ACC112 (cell line): ENCODE measurements around the gene ZNF224.
"Not testable (repeated sequence)": the region's sequence is repeated elsewhere in the genome, so short reads cannot be mapped to it uniquely, and the experiment has no call there.

Source experiments
- H2AFZ ChIP-seq: fragments of 200-600 bp; sonication (generic); one replicate; pipeline ENCODE4 v1.6.0; 2017; ENCODE audit warnings: antibody characterized with exemption, low read length; ENCODE audit not compliant: unreplicated experiment
- H3K27ac ChIP-seq: fragments of 200-600 bp; sonication (generic); 2 replicates; pipeline ENCODE4 v1.5.1; 2014; ENCODE audit warnings: low read depth, mild to moderate bottlenecking, antibody characterized with exemption, low read length, moderate library complexity
- H3K27me3 ChIP-seq: fragments of 200-600 bp; sonication (generic); 2 replicates; pipeline ENCODE4 v1.6.1; 2014; ENCODE audit warnings: mild to moderate bottlenecking, antibody characterized with exemption, low read length, moderate library complexity, mixed read lengths; ENCODE audit not compliant: insufficient read depth
- H3K36me3 ChIP-seq: fragments of 200-600 bp; sonication (generic); 2 replicates; pipeline ENCODE4 v1.6.1; 2016; ENCODE audit warnings: mild to moderate bottlenecking, antibody characterized with exemption, low read length, moderate library complexity, mixed read lengths; ENCODE audit not compliant: insufficient read depth
- H3K4me1 ChIP-seq: fragments of 200-600 bp; sonication (generic); one replicate; pipeline ENCODE4 v1.6.1; 2016; ENCODE audit warnings: low read length, mixed read lengths; ENCODE audit not compliant: insufficient read depth, unreplicated experiment, control insufficient read depth
- H3K4me3 ChIP-seq: fragments of 200-600 bp; sonication (generic); 2 replicates; pipeline ENCODE4 v1.5.1; 2014; ENCODE audit warnings: mild to moderate bottlenecking, low read depth, low read length
- H3K79me2 ChIP-seq: fragments of 200-600 bp; sonication (generic); one replicate; pipeline ENCODE4 v1.6.0; 2016; ENCODE audit warnings: low read length; ENCODE audit not compliant: control insufficient read depth, unreplicated experiment, insufficient read depth

Gene ZNF224

DNA sequence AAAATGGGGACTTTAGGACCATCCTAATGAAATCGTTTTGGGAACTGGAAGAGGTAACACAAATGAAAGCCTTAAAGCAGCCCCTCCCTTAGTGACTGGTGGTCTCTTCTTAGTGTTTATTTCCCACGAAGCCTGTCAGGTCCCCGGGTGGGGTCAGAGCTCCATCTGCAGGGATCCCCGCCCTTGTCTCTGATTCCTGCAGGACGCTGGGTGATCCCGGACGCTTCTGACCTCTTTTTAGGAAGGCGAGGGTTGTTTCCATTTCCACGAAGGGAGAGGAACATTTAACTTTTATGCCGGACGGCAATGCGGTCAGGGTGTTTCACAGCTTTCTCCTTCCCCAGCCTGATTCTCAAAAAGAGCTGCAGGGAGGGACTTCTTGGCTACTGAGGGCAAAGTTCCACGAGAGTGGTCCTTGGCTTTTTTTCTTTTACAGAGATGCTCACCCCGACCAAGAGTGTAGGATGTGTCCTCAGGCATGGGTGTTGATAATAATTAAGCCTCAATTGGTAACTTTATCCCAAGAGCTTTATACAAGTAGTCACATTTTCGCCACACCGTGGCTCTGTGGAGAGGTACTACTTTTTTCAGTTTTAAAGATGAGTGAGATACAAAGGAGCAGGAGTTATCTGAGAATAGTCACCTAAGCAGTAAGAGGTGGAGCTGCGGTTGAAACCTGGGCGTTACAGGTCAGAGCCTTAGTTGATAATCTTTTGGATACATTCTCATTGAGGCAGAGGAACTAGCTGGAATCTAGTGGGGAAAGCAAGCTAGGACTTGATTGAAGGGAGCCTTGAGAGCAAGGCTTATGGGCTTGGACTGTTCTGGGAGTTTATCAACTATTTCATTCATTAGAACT is 21.4 kb upstream of the ZNF224 start:
- H2AFZ ChIP-seq: peak overlapping the region; percentile 97
- no peaks in the 10 kb centered on the region for H3K27me3 ChIP-seq
- peaks cover 5% of the 10 kb centered on the region for H3K4me1 ChIP-seq
- no peaks in the 10 kb centered on the region; the same call in 1 of the 2 replicates for H3K36me3 ChIP-seq
- peak overlapping the region; percentile 96 for H3K4me3 ChIP-seq
- H3K79me2 ChIP-seq: no peaks in the 10 kb centered on the region
- no peak overlapping the region for H3K27ac ChIP-seq

DNA sequence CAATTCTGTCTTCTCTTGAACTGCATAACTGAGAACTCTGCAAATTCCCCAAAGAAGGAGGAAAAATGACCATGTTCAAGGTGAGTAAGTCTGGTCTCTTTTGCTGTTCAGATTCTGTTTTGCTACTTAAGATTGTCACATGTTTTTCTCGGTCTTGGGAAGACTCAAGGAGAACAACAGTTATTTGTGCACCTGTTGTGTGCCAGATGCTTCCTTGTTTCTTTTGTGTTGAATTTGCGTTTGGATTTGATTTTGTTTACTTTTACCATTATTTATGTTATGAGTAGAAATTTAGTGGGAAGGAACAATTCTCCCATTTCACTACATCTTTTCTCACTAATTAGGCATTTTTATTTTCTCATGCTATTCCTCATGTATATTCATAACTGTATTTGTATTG is 17.8 kb upstream of the ZNF224 start:
- no peak overlapping the region for H2AFZ ChIP-seq
- peaks cover 5% of the 10 kb centered on the region for H3K4me1 ChIP-seq
- no peaks in the 10 kb centered on the region for H3K27me3 ChIP-seq
- H3K36me3 ChIP-seq: no peaks in the 10 kb centered on the region; the same call in 1 of the 2 replicates
- no peaks in the 10 kb centered on the region for H3K79me2 ChIP-seq
- no peak overlapping the region for H3K4me3 ChIP-seq
- no peak overlapping the region for H3K27ac ChIP-seq

DNA sequence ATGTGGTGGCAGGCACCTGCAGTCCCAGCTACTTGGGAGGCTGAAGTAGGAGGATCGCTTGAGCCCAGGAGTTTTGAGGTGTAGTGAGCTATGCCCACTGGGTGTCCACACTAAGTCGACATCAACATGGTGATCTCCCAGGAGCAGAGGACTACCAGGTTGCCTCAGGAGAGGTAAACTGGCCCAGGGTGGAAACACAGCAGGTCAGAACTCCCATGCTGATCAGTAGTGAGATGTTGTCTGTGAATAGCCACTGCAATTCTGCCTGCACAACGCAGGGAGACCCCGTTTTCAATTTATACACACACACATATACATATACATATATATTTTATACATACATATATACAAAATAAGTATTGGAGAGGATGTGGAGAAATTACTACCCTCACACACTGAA is 2.1 kb upstream of the ZNF224 start:
- Histone ChIP-seq H3K27me3 (no peaks in the 10 kb centered on the region), H3K36me3 (peaks cover 5% of the 10 kb centered on the region; the same call in 1 of the 2 replicates), H3K27ac (no peak overlapping the region), H3K4me3 (no peak overlapping the region), H3K4me1 (no peaks in the 10 kb centered on the region), H3K79me2 (peaks cover 9% of the 10 kb centered on the region), H2AFZ (no peak overlapping the region)

DNA sequence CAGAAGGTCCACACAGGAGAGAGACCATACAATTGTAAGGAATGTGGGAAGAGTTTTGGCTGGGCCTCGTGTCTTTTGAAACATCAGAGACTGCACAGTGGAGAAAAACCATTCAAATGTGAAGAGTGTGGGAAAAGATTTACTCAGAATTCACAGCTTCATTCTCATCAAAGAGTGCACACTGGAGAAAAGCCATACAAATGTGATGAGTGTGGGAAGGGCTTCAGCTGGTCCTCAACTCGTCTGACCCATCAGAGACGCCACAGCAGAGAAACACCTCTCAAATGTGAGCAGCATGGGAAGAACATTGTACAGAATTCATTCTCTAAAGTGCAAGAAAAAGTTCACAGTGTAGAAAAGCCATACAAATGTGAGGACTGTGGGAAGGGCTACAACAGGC is 13.6 kb downstream of the ZNF224 start:
- no peak overlapping the region for H3K4me3 ChIP-seq
- H3K27me3 ChIP-seq: no peaks in the 10 kb centered on the region
- peaks cover 55% of the 10 kb centered on the region for H3K36me3 ChIP-seq
- no peaks in the 10 kb centered on the region for H3K4me1 ChIP-seq
- H3K79me2 ChIP-seq: no peaks in the 10 kb centered on the region
- H3K27ac ChIP-seq: no peak overlapping the region
- no peak overlapping the region for H2AFZ ChIP-seq

DNA sequence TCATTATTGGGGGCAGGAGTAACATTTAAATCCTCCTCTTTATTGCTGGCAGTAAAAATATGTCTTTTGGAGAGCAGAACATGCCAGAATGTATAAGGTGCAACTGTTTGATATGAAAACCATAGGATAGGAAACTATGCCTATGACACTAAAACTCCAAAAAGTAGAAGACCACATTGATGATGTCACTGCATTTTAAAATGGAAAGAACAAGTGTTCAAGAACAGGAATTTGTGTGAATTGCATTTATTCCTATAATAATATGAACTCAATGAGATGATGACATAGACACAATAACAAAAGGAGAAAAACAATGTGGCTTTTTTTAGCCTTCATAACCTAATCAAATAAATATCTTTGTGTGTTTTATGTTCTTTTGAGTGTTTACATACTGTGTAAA is 15.3 kb downstream of the ZNF224 start:
- peaks cover 40% of the 10 kb centered on the region for H3K36me3 ChIP-seq
- no peak overlapping the region for H3K27ac ChIP-seq
- no peaks in the 10 kb centered on the region for H3K4me1 ChIP-seq
- peaks cover 7% of the 10 kb centered on the region for H3K79me2 ChIP-seq
- H2AFZ ChIP-seq: no peak overlapping the region
- no peak overlapping the region for H3K4me3 ChIP-seq
- no peaks in the 10 kb centered on the region for H3K27me3 ChIP-seq

DNA sequence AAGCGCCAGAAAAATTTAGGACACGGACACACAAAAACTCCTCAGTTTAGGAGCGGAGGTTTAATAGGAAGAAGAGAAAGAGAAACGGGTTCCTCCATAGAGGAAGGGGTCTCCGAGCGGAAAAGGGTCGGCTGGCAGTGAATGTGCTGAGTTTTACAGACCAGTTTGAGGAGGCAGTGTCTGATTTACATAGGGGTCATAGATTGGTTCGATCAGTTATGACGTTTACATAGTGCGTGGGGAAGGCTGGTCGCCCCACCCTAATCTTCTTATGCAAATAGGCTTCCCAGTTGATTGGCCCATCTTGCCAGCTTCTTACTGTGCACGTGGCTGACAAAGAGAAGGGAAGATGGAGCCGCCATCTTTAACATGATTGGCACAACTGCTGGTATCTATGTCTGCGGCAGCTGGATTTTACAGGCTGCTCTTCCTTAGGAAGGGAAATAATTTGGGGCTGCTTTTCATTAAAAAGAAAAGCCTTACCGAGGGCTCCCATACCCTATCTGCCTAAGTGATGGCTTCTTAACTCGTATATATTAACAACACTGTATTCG is 17.8 kb downstream of the ZNF224 start:
- peak overlapping the region; percentile 64 for H3K27ac ChIP-seq
- peak overlapping the region; percentile 75 for H2AFZ ChIP-seq
- H3K36me3 ChIP-seq: peaks cover 28% of the 10 kb centered on the region
- H3K4me1 ChIP-seq: no peaks in the 10 kb centered on the region
- no peaks in the 10 kb centered on the region for H3K27me3 ChIP-seq
- H3K79me2 ChIP-seq: peaks cover 10% of the 10 kb centered on the region
- H3K4me3 ChIP-seq: peak overlapping the region; percentile 100

DNA sequence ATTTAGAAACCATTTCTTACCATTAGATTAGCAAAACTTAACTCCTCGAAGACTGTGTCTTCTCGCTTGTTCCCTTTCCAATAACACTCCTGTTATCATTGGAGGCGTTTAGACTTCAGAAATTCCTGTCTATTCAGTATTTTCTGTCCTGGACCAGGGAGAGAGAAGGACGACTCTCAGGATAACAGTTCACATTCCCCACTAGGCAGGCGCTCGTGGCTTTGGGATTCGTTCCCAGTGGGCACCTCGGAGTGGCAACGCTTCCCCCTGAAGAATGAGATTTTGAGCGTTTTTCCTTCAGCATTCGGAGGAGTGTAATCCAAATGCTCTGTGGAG is 18.6 kb downstream of the ZNF224 start:
- Histone ChIP-seq H2AFZ (peak overlapping the region; percentile 69), H3K79me2 (peaks cover 10% of the 10 kb centered on the region), H3K4me1 (no peaks in the 10 kb centered on the region), H3K4me3 (peak overlapping the region; percentile 100), H3K27me3 (no peaks in the 10 kb centered on the region), H3K27ac (peak overlapping the region; percentile 64), H3K36me3 (peaks cover 25% of the 10 kb centered on the region)

DNA sequence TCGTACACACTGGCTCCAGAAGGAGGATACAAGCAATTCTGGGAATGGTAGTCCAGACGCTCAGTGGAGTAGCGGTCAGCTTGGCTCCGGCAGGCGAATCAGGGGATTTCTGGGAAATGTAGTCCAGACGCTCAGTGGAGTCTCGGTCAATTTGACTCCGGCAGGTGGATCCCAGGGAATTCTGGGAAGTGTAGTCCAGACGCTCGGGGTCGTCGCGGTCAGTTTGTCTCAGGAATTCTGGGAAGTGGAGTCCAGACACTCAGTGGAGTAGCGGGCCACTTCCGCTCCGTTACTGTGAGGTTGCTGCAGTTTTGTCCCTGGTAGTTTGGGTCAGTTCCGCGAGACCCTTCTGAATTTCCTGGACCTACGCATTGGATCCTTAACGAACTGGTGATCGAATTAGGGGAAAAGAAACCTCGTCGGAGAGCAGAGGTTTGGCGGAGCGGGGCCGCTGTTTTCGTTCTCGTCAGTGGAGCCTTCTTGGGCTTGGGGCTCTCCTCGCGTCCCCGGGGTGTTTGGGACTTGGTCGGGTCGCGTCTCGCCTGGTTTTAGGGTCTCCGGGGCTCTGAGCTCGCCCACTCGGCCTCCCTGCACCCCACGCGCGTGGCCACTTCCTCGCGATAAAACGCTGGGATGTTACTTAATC is 19.1 kb downstream of the ZNF224 start, which contains the start of gene ZNF225:
ZNF225 (plus strand) TSS at position 262 of the 646 bp plus-strand sequence. CDS start 2,429 bp downstream, outside the sequence.
- H3K4me1 ChIP-seq: no peaks in the 10 kb centered on the region
- peaks cover 20% of the 10 kb centered on the region for H3K36me3 ChIP-seq
- H3K27me3 ChIP-seq: no peaks in the 10 kb centered on the region
- H2AFZ ChIP-seq: peak within 1 kb of the TSS; percentile 97
- peaks cover 10% of the 10 kb centered on the region for H3K79me2 ChIP-seq
- H3K4me3 ChIP-seq: peak within 1 kb of the TSS; percentile 100
- peak within 1 kb of the TSS; percentile 70 for H3K27ac ChIP-seq

DNA sequence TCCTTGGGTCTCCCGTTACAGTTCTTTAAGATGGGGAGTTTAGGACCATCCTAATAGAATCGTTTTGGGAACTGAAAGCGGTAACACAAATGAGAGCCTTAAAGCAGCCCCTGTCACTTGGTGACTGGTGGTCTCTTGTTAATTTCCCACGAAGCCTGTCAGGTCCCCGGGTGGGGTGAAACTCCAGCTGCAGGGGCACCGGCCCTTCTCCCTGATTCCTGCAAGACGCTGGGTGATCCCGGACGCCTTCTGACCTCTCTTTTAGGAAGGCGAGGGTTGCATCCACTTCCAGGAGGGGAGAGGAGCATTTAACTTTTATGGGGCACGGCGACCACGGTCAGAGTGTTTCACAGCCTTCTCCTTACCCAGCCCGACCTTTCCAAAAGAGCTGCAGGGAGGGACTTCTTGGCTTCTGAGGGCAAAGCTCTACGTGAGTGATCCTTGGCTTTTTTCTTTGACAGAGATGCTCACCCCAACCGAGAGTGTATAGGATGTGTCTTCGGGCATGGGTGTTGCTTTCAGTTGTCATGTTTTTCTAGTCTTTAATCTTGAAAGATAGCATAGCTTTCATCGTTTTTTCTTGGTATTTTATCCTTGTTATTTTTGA is 19.7 kb downstream of the ZNF224 start:
- Histone ChIP-seq H3K36me3 (peaks cover 16% of the 10 kb centered on the region), H3K4me3 (peak overlapping the region; percentile 100), H3K27ac (peak overlapping the region; percentile 70), H3K79me2 (peaks cover 10% of the 10 kb centered on the region), H2AFZ (peak overlapping the region; percentile 97), H3K27me3 (no peaks in the 10 kb centered on the region), H3K4me1 (no peaks in the 10 kb centered on the region)

DNA sequence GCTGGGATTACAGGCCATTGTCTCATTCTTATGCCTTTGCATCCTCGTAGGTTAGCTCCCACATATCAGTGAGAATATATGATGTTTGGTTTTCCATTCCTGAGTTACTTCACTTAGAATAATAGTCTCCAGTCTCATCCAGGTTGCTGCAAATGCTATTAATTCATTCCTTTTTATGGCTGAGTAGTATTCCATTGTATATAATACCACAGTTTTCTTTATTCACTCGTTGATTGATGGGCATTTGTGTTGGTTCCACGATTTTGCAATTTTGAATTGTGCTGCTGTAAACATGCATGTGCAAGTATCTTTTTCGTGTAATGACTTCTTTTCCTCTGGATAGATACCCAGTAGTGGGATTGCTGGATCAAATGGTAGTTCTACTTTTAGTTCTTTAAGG is 27.0 kb downstream of the ZNF224 start:
- not testable (repeated sequence) for H3K27me3 ChIP-seq, H3K79me2 ChIP-seq, H3K27ac ChIP-seq, H3K4me3 ChIP-seq, H3K4me1 ChIP-seq, H2AFZ ChIP-seq
- H3K36me3 ChIP-seq: peaks cover 20% of the 10 kb centered on the region
